Activated CD4-positive, alpha-beta memory T cell treated with anti-CD3 and anti-CD28 coated beads for 36 hours (primary cell): ENCODE results near the gene SRP14. TPM values are rescaled to one million over a fixed set of nuclear protein-coding genes. Genes with fewer than 3 reads are reported as not detected.
"Not testable (repeated sequence)": the region's sequence is repeated elsewhere in the genome, so short reads cannot be mapped to it uniquely, and the experiment has no call there.

ENCODE experiments used
- CTCF ChIA-PET: fragments of 350-600 bp; sonication (Branson Sonifier 250); formaldehyde crosslinking; loops from one replicate; lab custom pipeline; 2021; ENCODE audit warnings: antibody characterized with exemption, inconsistent platforms; lab: Charles Lee
- POLR2A ChIA-PET: fragments of 350-600 bp; sonication (Branson Sonifier 250); formaldehyde crosslinking; loops from one replicate; lab custom pipeline; 2021; ENCODE audit warnings: antibody characterized with exemption; lab: Charles Lee
- DNase-seq: peaks from one replicate; pipeline ENCODE4 v3.0.0-alpha.2; 2020
- H3K27ac Mint-ChIP-seq: one replicate; pipeline ENCODE4 v1.8.0; 2021; ENCODE audit warnings: mixed read lengths
- H3K27me3 Mint-ChIP-seq: one replicate; pipeline ENCODE4 v1.8.0; 2021; ENCODE audit warnings: mixed read lengths
- H3K36me3 Mint-ChIP-seq: one replicate; pipeline ENCODE4 v1.8.0; 2021; ENCODE audit warnings: mixed read lengths
- H3K4me1 Mint-ChIP-seq: one replicate; pipeline ENCODE4 v1.8.0; 2021; ENCODE audit warnings: low read depth, mixed read lengths
- H3K4me3 Mint-ChIP-seq: one replicate; pipeline ENCODE4 v1.8.0; 2021; ENCODE audit warnings: mild to moderate bottlenecking, mixed read lengths
- H3K9me3 Mint-ChIP-seq: one replicate; pipeline ENCODE4 v1.8.0; 2021; ENCODE audit warnings: mixed read lengths
- intact Hi-C: fragments of 100-400 bp; cut with micrococcal nuclease; formaldehyde crosslinking; loops from one replicate; pipeline ENCODE4 v1.15.1; 2023
- total RNA-seq, 2 experiments: library from RNA; stranded (reverse); gene quantifications; one replicate each; pipeline ENCODE4 v1.2.3, GENCODE V29; 2021

The SRP14 gene
- total RNA-seq, 2 experiments from 2014 or later, result 168 to 170 TPM

- POLR2A ChIA-PET, result interaction anchor here (0.7 to 2.9 kb wide), 4 partner anchors 10 to 55 kb away, joined by 3 to 22 read pairs (median 4); no protein-coding TSS in a partner anchor
- peaks cover 61% of the 10 kb centered on the region for H3K4me1 Mint-ChIP-seq
- intact Hi-C loops, result loop anchor here (1.0 kb wide), 2 partner anchors 116 to 229 kb away; partner anchors contain the start of gene BUB1B
- no peak for DNase-seq
- H3K36me3 Mint-ChIP-seq, result no peaks in the 10 kb centered on the region
- no peaks in the 10 kb centered on the region for H3K9me3 Mint-ChIP-seq
- CTCF ChIA-PET, result interaction anchor here (0.5 to 7.6 kb wide), 30 partner anchors 8 to 292 kb away, joined by 3 to 195 read pairs (median 4); partner anchors contain the start of genes BMF, BUB1B and FSIP1
- no peaks in the 10 kb centered on the region for H3K27me3 Mint-ChIP-seq
- H3K27ac Mint-ChIP-seq, result peak overlapping the region; percentile 71
- H3K4me3 Mint-ChIP-seq, result no peak overlapping the region
Measured at GRCh38 chr15:40045572-40046217, 6.7 kb upstream of the SRP14 start.

GRCh38 chr15:40044717-40045571 lies 6.0 kb upstream of the SRP14 start:
- Mint-ChIP-seq H3K4me1 (peaks cover 65% of the 10 kb centered on the region), H3K27ac (peak overlapping the region; percentile 71)

GRCh38 chr15:40043927-40044716 lies 5.1 kb upstream of the SRP14 start:
- no peak overlapping the region for H3K4me3 Mint-ChIP-seq
- ChIA-PET POLR2A (interaction anchor here (0.6 kb wide), 1 partner anchor 100 kb away, joined by 4 read pairs; no protein-coding TSS in a partner anchor), CTCF (interaction anchor here (1.9 to 7.6 kb wide), 3 partner anchors 60 to 233 kb away, joined by 4 to 195 read pairs (median 7); no protein-coding TSS in a partner anchor)
- peaks cover 58% of the 10 kb centered on the region for H3K4me1 Mint-ChIP-seq
- no peaks in the 10 kb centered on the region for H3K9me3 Mint-ChIP-seq
- peaks cover 3% of the 10 kb centered on the region for H3K36me3 Mint-ChIP-seq
- intact Hi-C loops, result no loop called here
- no peak for DNase-seq
- H3K27me3 Mint-ChIP-seq, result no peaks in the 10 kb centered on the region
- H3K27ac Mint-ChIP-seq, result peak overlapping the region; percentile 71

More at GRCh38 chr15:40044717-40045571, 6.0 kb upstream of the SRP14 start:
- no peaks in the 10 kb centered on the region for H3K9me3 Mint-ChIP-seq
- peak overlapping the region; percentile 50 for H3K4me3 Mint-ChIP-seq
- intact Hi-C loops, result loop anchor here (1.0 kb wide), 2 partner anchors 116 to 229 kb away; partner anchors contain the start of gene BUB1B
- ChIA-PET CTCF (interaction anchor here (0.5 to 7.6 kb wide), 29 partner anchors 8 to 292 kb away, joined by 3 to 195 read pairs (median 4); partner anchors contain the start of genes BMF, BUB1B and FSIP1), POLR2A (interaction anchor here (0.8 to 1.3 kb wide), 2 partner anchors 10 to 53 kb away, joined by 3 to 4 read pairs; no protein-coding TSS in a partner anchor)
- no peaks in the 10 kb centered on the region for H3K27me3 Mint-ChIP-seq
- DNase-seq, result peak; percentile 93
- no peaks in the 10 kb centered on the region for H3K36me3 Mint-ChIP-seq

GRCh38 chr15:40042791-40043320 lies 3.9 kb upstream of the SRP14 start:
- POLR2A ChIA-PET, result no interaction called here
- intact Hi-C loops, result no loop called here
- no peaks in the 10 kb centered on the region for H3K9me3 Mint-ChIP-seq
- DNase-seq, result no peak
- H3K27me3 Mint-ChIP-seq, result no peaks in the 10 kb centered on the region
- peaks cover 12% of the 10 kb centered on the region for H3K36me3 Mint-ChIP-seq
- CTCF ChIA-PET, result interaction anchor here (1.9 to 7.6 kb wide), 3 partner anchors 62 to 234 kb away, joined by 4 to 195 read pairs (median 7); no protein-coding TSS in a partner anchor
- no peak overlapping the region for H3K4me3 Mint-ChIP-seq
- H3K27ac Mint-ChIP-seq, result no peak overlapping the region
- peaks cover 51% of the 10 kb centered on the region for H3K4me1 Mint-ChIP-seq

- peaks cover 44% of the 10 kb centered on the region for H3K4me1 Mint-ChIP-seq
- no peaks in the 10 kb centered on the region for H3K27me3 Mint-ChIP-seq
- peak overlapping the region; percentile 98 for H3K4me3 Mint-ChIP-seq
- peak overlapping the region; percentile 91 for H3K27ac Mint-ChIP-seq
- H3K36me3 Mint-ChIP-seq, result peaks cover 25% of the 10 kb centered on the region
- ChIA-PET CTCF (interaction anchor here (0.7 to 7.4 kb wide), 6 partner anchors 63 to 253 kb away, joined by 4 to 69 read pairs (median 6); partner anchors contain the start of gene BMF), POLR2A (interaction anchor here (2.6 to 3.4 kb wide), 2 partner anchors 66 to 121 kb away, joined by 8 to 12 read pairs; no protein-coding TSS in a partner anchor)
- intact Hi-C loops, result no loop called here
- H3K9me3 Mint-ChIP-seq, result no peaks in the 10 kb centered on the region
- no peak for DNase-seq
Measured at GRCh38 chr15:40040770-40041169, 1.8 kb upstream of the SRP14 start.

DNA sequence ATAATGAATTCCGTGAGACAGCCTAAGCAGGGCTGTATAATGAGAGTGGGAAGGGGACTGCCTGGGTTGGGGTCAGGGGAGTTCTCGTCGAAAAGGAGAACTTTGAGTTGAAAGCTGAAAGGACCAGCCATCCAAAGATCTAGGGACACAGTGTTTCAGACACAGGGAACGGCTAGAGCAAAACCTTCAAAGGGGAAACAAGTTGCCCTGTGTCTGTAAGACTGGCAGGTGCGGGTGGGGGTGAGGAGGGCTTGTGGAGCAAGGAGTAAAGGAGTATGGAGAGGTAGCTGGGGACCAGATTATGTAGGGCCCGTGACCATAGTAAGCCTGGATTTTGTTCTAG lies 1.3 kb upstream of the SRP14 start:
- no peaks in the 10 kb centered on the region for H3K9me3 Mint-ChIP-seq
- intact Hi-C loops, result no loop called here
- POLR2A ChIA-PET, result interaction anchor here (1.3 to 3.4 kb wide), 5 partner anchors 10 to 122 kb away, joined by 3 to 12 read pairs (median 5); no protein-coding TSS in a partner anchor
- DNase-seq, result no peak
- peaks cover 39% of the 10 kb centered on the region for H3K4me1 Mint-ChIP-seq
- H3K4me3 Mint-ChIP-seq, result peak overlapping the region; percentile 98
- peaks cover 29% of the 10 kb centered on the region for H3K36me3 Mint-ChIP-seq
- peak overlapping the region; percentile 91 for H3K27ac Mint-ChIP-seq
- CTCF ChIA-PET, result interaction anchor here (0.7 to 7.4 kb wide), 6 partner anchors 10 to 284 kb away, joined by 3 to 69 read pairs (median 6); partner anchors contain the start of gene BMF
- no peaks in the 10 kb centered on the region for H3K27me3 Mint-ChIP-seq

- ChIA-PET CTCF (interaction anchor here (0.8 to 7.4 kb wide), 10 partner anchors 7 to 255 kb away, joined by 3 to 69 read pairs (median 4); partner anchors contain the start of genes BMF and FSIP1), POLR2A (interaction anchor here (0.8 to 3.4 kb wide), 4 partner anchors 9 to 124 kb away, joined by 4 to 12 read pairs (median 7); partner anchors contain the start of gene EIF2AK4)
- intact Hi-C loops, result loop anchor here (2.0 to 10.0 kb wide), 2 partner anchors 255 to 353 kb away; partner anchors contain the start of gene FSIP1
- H3K4me1 Mint-ChIP-seq, result peaks cover 27% of the 10 kb centered on the region
- peak overlapping the region; percentile 91 for H3K27ac Mint-ChIP-seq
- H3K27me3 Mint-ChIP-seq, result no peaks in the 10 kb centered on the region
- DNase-seq, result peak; percentile 31
- peaks cover 37% of the 10 kb centered on the region for H3K36me3 Mint-ChIP-seq
- H3K9me3 Mint-ChIP-seq, result no peaks in the 10 kb centered on the region
- peak overlapping the region; percentile 98 for H3K4me3 Mint-ChIP-seq
Measured at GRCh38 chr15:40038275-40038637, 725 bp downstream of the SRP14 start.

DNA sequence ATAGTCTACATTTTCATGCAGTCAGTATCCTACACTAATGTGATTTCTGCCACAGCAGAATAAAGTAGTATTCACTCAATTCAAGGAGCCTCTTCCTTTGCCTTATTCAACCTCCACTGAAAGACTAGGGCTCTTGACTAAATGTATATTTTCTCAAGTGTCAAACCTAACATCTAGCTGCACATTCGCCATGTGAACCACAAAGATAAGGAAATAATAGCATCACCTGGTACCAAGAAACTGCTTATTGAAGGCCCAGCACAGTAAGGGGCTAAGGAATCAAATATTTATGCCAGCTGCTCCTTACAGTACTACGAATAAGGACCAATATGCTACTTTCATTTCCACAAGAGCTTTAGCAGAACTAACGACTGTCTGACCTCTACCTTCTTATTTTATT lies 1.3 kb downstream of the SRP14 start:
- peaks cover 37% of the 10 kb centered on the region for H3K36me3 Mint-ChIP-seq
- intact Hi-C loops, result loop anchor here (2.0 to 10.0 kb wide), 2 partner anchors 255 to 353 kb away; partner anchors contain the start of gene FSIP1
- no peak for DNase-seq
- ChIA-PET POLR2A (interaction anchor here (2.1 to 3.4 kb wide), 2 partner anchors 10 to 69 kb away, joined by 6 to 12 read pairs; no protein-coding TSS in a partner anchor), CTCF (interaction anchor here (1.1 to 7.4 kb wide), 9 partner anchors 8 to 255 kb away, joined by 3 to 69 read pairs (median 5); partner anchors contain the start of genes BMF and FSIP1)
- peak overlapping the region; percentile 98 for H3K4me3 Mint-ChIP-seq
- peaks cover 27% of the 10 kb centered on the region for H3K4me1 Mint-ChIP-seq
- H3K27ac Mint-ChIP-seq, result peak overlapping the region; percentile 91
- H3K27me3 Mint-ChIP-seq, result no peaks in the 10 kb centered on the region
- no peaks in the 10 kb centered on the region for H3K9me3 Mint-ChIP-seq

DNA sequence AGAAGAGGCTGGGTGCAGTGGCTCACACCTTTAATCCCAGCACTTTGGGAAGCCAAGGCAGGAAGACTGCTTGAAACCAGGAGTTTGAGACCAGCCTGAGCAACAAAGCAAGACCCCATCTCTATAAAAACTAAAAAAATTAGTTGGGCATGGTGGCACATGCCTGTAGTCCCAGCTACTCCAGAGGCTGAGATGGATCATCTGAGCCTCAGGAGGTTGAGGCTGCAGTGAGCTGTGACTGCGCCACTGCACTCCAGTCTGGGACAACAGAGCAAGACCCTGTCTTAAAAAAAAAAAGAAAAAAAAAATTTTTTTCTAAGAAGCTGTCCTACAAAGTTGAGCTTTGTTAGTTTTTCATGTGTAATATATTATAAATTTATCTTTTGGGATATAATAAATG lies 3.8 kb downstream of the SRP14 start:
- not testable (repeated sequence) for H3K27me3 Mint-ChIP-seq, H3K4me3 Mint-ChIP-seq, H3K27ac Mint-ChIP-seq, H3K9me3 Mint-ChIP-seq, DNase-seq
- Mint-ChIP-seq H3K36me3 (peaks cover 44% of the 10 kb centered on the region), H3K4me1 (peaks cover 21% of the 10 kb centered on the region)
- POLR2A ChIA-PET, result interaction anchor here (1.1 to 1.6 kb wide), 2 partner anchors 11 to 12 kb away, joined by 3 to 5 read pairs; no protein-coding TSS in a partner anchor
- intact Hi-C loops, result loop anchor here (10.0 kb wide), 1 partner anchor 350 kb away; no protein-coding TSS in a partner anchor
- CTCF ChIA-PET, result interaction anchor here (0.9 to 7.4 kb wide), 7 partner anchors 11 to 349 kb away, joined by 3 to 69 read pairs (median 4); partner anchors contain the start of gene INAFM2
